ENCODE measurements around the gene ITPRID2. TPM values are rescaled to one million over a fixed set of nuclear protein-coding genes. Genes with fewer than 3 reads are reported as not detected.

Gene ITPRID2
- 76.5 and 93.2 TPM in 2 replicates for total RNA-seq (2014; rRNA removed; shearing (Covaris generic))

- peak; percentile 94 for DNase-seq (ENCODE audit: low read depth)
These were observed at the start of gene ITPRID2 for GRCh38 chr2:181891258-181891965. TSS of gene ITPRID2 (plus strand) at chr2:181891730. CDS start at chr2:181892067, 337 bp downstream.

DNA sequence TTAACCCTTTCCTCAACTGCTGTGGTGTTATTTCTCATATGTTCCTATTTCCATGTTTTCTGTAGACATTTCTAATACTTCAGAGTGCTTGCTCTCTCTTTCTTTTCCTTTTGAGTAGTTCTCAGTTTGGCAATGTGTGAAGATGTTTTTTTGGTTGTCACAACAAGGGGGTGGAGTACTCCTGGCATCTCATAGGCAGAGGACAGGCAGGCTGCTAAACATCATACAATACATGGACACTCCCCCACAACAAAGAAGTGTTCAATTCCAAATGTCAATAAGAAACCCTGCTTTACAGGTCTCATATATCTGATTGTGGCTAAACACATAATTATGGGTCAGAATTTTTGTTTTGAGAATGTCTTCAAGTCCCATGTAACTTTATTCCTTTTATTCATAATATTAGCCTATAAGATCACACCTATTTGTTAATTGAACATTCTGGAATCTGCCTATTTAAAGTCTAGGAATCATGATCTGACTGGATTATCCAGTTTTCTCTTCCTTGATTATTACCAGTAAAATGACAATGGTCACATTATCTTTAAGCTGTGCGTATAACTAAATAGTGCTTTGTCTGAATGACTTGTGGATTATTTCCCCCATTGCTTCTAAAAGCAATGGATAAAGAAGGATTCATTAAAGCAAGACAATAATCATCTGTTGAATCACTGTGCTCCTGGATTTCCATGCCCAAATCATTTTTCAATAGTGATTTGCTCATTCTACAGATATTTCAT is 46.8 kb upstream of the ITPRID2 start:
- no peak for DNase-seq (ENCODE audit: low read depth)

- DNase-seq (ENCODE audit: low read depth) = no peak
These were observed 44.9 kb upstream of the ITPRID2 start for GRCh38 chr2:181846399-181847197.

DNA sequence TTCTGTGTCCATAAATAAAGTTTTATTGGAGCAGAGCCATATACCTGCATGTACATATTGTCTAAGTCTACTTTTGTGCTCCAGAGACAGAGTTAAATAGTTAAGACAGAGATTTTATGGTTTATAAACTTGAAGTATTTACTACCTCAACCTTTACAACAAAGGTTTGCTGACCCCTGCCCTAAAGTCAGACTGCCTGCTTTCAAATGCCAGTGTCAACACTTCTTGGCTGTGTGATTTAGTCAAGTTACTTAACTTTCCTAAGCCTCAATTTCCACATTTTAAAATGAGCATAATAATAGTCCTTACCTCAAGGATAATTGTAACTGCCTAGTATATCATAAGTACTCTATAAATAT is 44.4 kb upstream of the ITPRID2 start:
- no peak for DNase-seq (ENCODE audit: low read depth)

GRCh38 chr2:181847702-181848101 is 43.8 kb upstream of the ITPRID2 start:
- DNase-seq (ENCODE audit: low read depth) = no peak

GRCh38 chr2:181848261-181848886 is 43.2 kb upstream of the ITPRID2 start:
- DNase-seq (ENCODE audit: low read depth) = no peak

GRCh38 chr2:181849601-181850000 is 41.9 kb upstream of the ITPRID2 start:
- DNase-seq (ENCODE audit: low read depth) = no peak

GRCh38 chr2:181850936-181851560 is 40.5 kb upstream of the ITPRID2 start:
- DNase-seq (ENCODE audit: low read depth) = no peak

DNA sequence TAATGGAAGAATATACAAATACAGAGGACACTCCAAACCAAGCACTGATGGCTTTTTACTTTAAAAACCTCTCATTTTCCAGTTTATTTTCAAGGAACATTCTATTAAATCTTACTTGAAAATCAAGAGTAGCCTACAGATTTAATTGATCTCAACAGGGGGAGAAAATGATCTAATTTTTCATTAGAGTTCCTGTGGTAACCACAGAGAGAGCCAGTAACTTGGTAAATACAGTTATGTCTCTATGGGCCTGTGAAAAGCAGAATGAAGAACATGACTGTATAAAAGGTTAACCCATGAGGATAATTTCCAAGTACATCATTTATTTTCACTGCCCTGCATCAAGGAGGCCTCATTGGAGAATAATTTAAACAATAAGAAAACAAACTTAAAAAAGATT is 39.8 kb upstream of the ITPRID2 start:
- no peak for DNase-seq (ENCODE audit: low read depth)

DNA sequence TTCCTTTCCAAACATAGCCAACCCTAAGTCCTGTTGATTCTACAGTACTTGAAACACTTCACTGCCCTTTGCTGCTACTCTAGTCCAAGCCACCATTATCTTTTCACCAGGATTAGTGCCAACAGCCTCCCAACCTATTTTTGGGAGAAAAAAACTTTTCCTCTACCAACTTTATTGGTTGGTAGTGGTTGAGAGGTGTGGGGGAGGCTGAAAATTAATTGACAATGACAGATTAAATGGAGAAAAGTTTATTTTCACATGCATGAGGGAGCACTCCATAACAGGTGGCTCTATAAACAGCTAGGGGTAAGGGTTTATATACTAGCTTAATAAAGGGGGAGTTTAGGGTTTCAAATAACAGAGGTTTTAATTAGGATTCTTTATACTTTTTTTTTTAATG is 37.8 kb upstream of the ITPRID2 start:
- DNase-seq (ENCODE audit: low read depth) = no peak

DNA sequence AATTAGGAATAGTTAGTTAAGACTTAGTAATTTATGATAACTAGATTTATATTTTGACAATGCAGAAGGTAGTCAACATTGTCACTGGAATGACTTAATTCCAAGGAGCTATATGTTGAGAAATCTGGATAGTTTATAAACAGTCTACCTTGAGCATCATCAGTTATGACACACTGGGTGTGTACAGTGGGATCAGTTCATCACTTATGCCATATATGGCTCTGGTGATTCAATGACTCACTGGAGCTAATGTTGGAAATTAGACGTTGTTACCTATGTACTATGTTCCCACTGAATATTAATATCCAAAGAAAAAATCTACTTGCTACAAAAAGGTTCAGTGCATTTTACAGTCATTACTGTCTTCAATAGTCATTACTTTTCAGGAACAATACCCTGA is 34.0 kb upstream of the ITPRID2 start:
- peak; percentile 13 for DNase-seq (ENCODE audit: low read depth)

DNA sequence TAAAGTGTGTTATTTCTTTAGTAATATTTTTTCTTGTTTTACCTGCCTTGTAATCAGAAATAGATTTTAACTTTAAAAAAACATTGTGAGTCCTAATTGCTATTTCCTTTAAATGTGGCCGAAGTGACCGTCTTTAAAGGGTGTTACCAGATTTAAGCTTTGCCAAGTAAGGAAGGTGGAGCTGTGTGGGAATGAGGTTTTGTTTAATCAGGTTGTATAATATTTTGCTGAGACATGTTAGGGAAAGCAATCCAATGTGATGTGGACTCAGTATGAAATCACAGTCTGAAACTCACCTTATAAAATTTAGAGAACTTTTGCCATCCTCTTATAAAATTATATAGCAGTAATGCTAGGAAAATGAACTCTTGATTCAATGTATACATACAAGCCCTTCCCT is 32.9 kb upstream of the ITPRID2 start:
- DNase-seq (ENCODE audit: low read depth) = no peak

GRCh38 chr2:181859123-181859522 is 32.4 kb upstream of the ITPRID2 start:
- DNase-seq (ENCODE audit: low read depth) = no peak

DNA sequence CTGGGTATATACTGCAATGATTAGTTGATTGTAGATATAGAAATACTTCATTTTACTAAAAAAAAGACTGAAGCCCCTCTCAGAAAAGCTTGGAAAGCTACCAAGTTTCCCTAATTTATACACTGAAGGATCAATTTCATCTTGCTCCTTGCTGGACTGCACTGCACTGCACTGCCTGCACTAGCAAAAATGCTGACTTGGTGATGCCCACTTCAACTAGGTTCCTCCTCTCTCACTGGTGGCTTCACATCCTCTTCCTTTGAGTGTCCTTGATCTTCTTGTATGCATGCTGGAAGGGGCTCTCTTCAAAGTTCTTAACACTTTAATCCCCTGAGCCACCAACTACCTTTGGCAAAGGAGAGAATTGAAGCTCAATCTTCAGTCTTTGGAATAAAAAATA is 31.7 kb upstream of the ITPRID2 start:
- DNase-seq (ENCODE audit: low read depth) = no peak

DNA sequence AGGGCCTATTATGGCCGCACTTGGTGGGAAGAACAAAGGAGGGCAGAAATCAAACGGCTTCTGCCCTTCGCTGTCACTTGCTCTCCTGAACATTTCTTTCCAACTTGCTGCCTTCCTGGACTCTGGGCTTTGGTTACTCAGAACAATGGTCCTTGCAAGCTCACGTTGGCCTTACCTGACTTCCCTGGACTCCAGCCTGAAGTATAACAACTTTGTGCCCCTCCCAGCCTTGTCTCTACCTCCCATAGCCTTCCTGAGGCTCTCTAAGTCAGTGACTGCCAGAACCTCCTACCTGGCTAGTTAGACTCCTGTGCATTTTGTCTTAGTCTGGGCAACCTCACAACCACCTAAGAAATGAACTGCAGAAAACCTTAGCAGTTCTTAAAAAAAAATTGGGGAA is 30.2 kb upstream of the ITPRID2 start:
- no peak for DNase-seq (ENCODE audit: low read depth)

DNA sequence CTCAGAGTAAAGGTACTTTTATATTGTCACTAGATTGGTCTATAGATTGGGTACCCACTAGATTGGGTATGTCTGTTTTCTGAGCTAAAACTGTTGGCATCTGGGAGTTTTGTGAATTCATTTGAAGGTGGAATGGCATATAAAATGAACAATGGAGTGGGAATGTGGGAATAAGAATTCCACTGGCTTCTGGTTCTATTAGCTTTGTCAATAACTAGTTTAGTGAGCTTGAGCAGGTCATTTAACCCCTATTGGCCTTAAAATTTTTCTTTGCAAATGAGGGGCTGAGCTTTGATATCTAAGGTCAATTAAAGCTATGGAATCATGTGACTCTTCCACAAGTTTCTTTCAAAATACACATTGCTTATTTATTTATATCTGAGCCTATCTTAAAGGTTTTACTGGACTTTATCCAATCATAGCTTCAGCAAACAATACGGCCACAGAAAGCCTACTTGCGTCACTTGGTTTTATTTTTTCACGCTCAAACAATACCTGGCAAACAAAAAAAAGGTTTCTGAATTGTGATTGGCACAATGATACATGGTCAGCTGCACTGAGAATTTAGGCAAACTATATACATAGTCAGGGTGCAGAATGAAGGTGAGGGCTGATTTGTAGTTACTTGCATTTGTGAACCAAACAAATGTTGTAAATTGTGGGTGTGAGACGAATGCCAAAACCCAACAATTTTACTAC is 28.8 kb upstream of the ITPRID2 start:
- no peak for DNase-seq (ENCODE audit: low read depth)

- no peak for DNase-seq (ENCODE audit: low read depth)
These were observed 19.4 kb upstream of the ITPRID2 start for GRCh38 chr2:181872178-181872577.

DNA sequence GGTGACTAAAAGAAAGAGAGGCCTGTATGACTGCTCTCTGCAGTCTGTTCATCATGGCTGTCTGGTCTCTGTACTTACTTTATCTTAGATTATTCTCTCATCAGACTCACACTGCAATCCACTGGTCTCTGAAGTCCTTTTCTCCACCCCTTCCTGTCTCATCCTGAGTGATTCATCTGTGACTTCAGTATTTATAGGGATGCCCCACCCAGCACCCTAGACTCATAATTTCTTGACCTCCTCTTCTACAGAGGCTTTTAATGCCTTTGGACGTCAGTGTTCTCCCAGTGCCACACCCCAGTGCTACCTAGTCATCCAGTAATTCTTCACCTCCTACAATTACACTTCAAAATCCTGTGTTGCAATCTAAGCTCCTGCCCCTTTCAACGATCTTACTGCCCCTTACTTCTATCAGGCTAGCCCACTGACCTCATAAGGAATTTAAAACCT is 14.9 kb upstream of the ITPRID2 start:
- DNase-seq (ENCODE audit: low read depth) = peak; percentile 58

GRCh38 chr2:181877181-181877664 is 14.3 kb upstream of the ITPRID2 start:
- no peak for DNase-seq (ENCODE audit: low read depth)

GRCh38 chr2:181878448-181878847 is 13.1 kb upstream of the ITPRID2 start:
- DNase-seq (ENCODE audit: low read depth) = no peak

- DNase-seq (ENCODE audit: low read depth) = no peak
These were observed 12.2 kb upstream of the ITPRID2 start for GRCh38 chr2:181879295-181879694.
